ENCODE data around the gene NPAS1.

GRCh38 chr19:47069795-47070194 lies 50.2 kb downstream of the NPAS1 start:
- TF ChIP-seq CTCF (optimal IDR thresholded peaks at IDR 0.05 in 1 of 3, IDR thresholded peaks at IDR 0.05 in 1 of 3, conservative IDR thresholded peaks at IDR 0.05 in 1 of 3; ENCODE audit: extremely low read depth in 1 of 3, insufficient read depth in 2 of 3, low read length in 3 of 3) (no peak), EZH2 (IDR thresholded peaks at IDR 0.05; ENCODE audit: low read length) (no peak)
